Pancreas (tissue), 10 donors: ENCODE measurements around the gene RAB40C. TPM values are rescaled to one million over a fixed set of nuclear protein-coding genes. Genes with fewer than 3 reads are reported as not detected.
A peak's percentile ranks its signal among the peaks of the same experiment; 100 is the strongest.

Experiments
- ATAC-seq, 4 donors: fragments of 200-7000 bp; cut with Tn5 transposase; one replicate each; pipeline versions ENCODE4 v1.8.0 to v1.9.1; 2020; ENCODE audit warnings: mild to moderate bottlenecking in 4 of 4, moderate library complexity in 4 of 4
- DNase-seq, 6 donors: peaks; one replicate each; pipeline ENCODE4 v3.0.0-alpha.2; 2020
- FAIRE-seq: peaks from 2 replicates; lab custom pipeline; 2012; peaks lifted over from hg19 to GRCh38; lab: Jason Lieb, UNC
- H3K27ac ChIP-seq, 4 donors: fragments of 200-600 bp; sonication (generic); 1 replicate in 3 of 4; 2 replicates in 1 of 4; pipeline versions ENCODE4 v1.5.0 to v1.8.0; 2020
- H3K27me3 ChIP-seq, 4 donors: fragments of 200-600 bp; one replicate each; pipeline ENCODE4 v1.8.0; 2021
- H3K36me3 ChIP-seq, 3 donors: fragments of 200-600 bp; sonication (generic) in 1 of 3; one replicate each; pipeline versions ENCODE4 v1.5.0 to v1.8.0; 2020 to 2021
- H3K4me1 ChIP-seq, 3 donors: fragments of 200-600 bp; one replicate each; pipeline ENCODE4 v1.8.0; 2021
- H3K4me3 ChIP-seq, 4 donors: fragments of 200-600 bp; sonication (generic) in 2 of 4; one replicate each; pipeline versions ENCODE4 v1.5.0 to v1.8.0; 2020 to 2021
- H3K9me3 ChIP-seq, 4 donors: fragments of 200-600 bp; one replicate each; pipeline ENCODE4 v1.8.0; 2021
- WGBS, 2 donors: extraction: QIAGEN DNeasy Blood & Tissue Kit; methylation state at CpG; one replicate each; pipeline ENCODE4 v1.1.7; 2013; 5-methylcytosine and 5-hydroxymethylcytosine counted together
- intact Hi-C, 3 donors: fragments of 100-400 bp; cut with DNase I; formaldehyde crosslinking; loops; one replicate each; pipeline versions ENCODE4 v1.11.1 to v1.14.2; 2022
- polyA plus RNA-seq, 2 donors: library from polyadenylated mRNA; stranded (reverse); fragments of 200-250 nt; gene quantifications; one replicate each; pipeline ENCODE4 v1.2.3, GENCODE V29; 2013
- total RNA-seq, 6 donors: library from RNA; stranded (reverse); fragmentation: NEBNext Ultra II Directional in 4 of 6; extraction: Animal tissue kit (Norgen Biotek cat#: 25700) in 4 of 6; gene quantifications; one replicate each; pipeline versions ENCODE4 v1.2.1 to v1.2.4, GENCODE V29; 2021 to 2023
- TF ChIP-seq, protein P1 (sequence below), 4 donors: fragments of 200-600 bp; sonication (generic) in 3 of 4; IDR thresholded peaks; one replicate each; pipeline versions ENCODE4 v1.5.0 to v1.8.0; 2021; ENCODE audit warnings: antibody characterized with exemption in 4 of 4
- donor health status: healthy with polysubstance abuse.
- donor health status: DM: no; HTN: no; CAD: no; lungs with moderate emphysema.
- donor health status: DM: no; HTN: no; CAD: no.
- donor health status: control.
- donor health status: control.
- donor health status: Bipolar disorder and iron deficiency.
- donor health status: DM: yes; HTN: yes; CAD: no.
- donor health status: DM: no; HTN: no; CAD: no.
- donor health status: DM: no; HTN: no; CAD: no.
- donor health status: DM: yes; HTN: yes; CAD: no.

Gene RAB40C
- total and polyA plus RNA-seq, 8 donors, result 19.4 to 71.4 (median 33.8) TPM

DNA sequence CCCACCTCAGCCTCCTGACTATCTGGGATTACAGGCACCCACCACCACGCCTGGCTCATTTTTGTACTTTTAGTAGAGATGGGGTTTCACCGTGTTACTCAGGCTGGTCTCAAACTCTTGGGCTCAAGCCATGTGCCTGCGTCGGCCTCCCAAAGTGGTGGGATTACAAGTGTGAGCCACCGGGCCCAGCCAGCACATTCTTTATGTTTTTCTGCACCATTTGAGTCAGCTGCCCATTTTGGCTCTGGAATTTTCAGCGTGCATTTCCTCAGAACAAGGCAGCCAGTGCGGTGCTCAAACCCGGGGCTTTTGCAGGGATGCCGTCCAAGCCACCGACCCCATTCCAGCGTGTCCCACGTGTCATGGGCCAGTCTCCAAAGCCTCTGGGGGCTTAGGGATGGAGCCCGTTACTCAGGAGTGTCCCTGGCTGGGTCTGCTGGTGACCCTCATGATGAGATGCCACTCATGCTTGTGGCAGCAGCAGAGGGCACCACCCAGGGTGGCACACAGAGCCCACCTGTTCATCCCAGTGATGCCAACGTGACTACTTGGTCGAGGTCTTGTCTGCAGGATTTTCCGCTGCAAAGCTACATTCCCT lies 3.7 kb upstream of the RAB40C start:
- 42 to 52% methylated on average over 16 of the region's 16 CpGs for WGBS, 2 donors
- TF ChIP-seq, protein P1, sequence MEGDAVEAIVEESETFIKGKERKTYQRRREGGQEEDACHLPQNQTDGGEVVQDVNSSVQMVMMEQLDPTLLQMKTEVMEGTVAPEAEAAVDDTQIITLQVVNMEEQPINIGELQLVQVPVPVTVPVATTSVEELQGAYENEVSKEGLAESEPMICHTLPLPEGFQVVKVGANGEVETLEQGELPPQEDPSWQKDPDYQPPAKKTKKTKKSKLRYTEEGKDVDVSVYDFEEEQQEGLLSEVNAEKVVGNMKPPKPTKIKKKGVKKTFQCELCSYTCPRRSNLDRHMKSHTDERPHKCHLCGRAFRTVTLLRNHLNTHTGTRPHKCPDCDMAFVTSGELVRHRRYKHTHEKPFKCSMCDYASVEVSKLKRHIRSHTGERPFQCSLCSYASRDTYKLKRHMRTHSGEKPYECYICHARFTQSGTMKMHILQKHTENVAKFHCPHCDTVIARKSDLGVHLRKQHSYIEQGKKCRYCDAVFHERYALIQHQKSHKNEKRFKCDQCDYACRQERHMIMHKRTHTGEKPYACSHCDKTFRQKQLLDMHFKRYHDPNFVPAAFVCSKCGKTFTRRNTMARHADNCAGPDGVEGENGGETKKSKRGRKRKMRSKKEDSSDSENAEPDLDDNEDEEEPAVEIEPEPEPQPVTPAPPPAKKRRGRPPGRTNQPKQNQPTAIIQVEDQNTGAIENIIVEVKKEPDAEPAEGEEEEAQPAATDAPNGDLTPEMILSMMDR (IDR thresholded peaks at IDR 0.05), result no peak
- no peak overlapping the region for H3K27ac ChIP-seq
- FAIRE-seq (no peak), ATAC-seq (no peak), DNase-seq (peak in 3 of 6 donors; percentile 19 to 71 (median 45))
- peaks cover 15 to 22% (median 17%) of the 10 kb centered on the region in 3 donors for H3K4me1 ChIP-seq
- H3K27me3 ChIP-seq, result no peaks in the 10 kb centered on the region
- no peaks in the 10 kb centered on the region for H3K36me3 ChIP-seq
- H3K4me3 ChIP-seq, result no peak overlapping the region
- no peaks in the 10 kb centered on the region for H3K9me3 ChIP-seq
- intact Hi-C loops, result no loop called here

DNA sequence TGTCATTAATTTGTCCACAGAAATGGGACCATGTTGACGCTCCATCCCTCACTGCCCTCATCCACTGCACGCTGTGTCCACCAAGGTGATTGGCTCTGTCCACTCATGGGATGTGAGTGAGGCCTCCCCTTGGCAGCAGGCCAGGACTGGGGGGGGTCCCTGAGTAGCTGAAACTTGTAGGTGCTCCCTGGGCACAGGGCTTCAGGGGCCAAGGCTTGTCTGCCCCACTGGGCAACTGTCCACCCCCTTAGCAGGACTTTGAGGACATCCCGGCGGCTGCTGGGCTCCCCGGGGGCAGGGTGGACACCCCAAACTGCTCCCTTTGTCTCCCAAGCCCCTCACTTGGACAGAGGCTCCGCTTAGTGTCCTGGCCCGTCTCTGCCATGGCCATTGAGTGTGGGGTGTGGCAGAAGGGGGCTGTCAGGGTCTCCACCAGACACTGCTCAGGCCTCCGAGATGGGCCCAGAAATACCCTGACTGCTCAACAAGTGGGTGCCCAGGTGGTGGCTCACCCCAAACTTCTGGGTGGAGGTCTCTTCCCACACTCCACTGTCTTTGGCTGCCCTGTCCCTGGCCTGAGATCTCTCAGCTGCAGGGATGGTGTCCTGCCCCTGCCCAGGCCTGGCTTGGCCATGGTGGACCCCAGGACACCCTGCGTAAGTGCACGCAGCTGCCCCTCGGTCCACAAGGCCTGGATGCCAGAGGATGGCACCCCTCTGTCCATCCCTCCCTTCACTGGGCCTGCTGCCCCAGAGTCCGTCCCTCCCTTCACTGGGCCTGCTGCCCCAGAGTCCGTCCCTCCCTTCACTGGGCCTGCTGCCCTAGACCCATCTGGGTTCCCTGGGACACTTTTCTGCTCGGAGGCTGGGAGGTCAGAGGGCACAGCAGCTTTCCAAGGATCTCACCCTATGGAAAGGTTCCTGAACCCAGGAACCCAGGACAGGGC lies 2.9 kb upstream of the RAB40C start:
- Histone ChIP-seq H3K4me1 (peaks cover 20 to 25% (median 22%) of the 10 kb centered on the region in 3 donors), H3K36me3 (no peaks in the 10 kb centered on the region), H3K4me3 (peak overlapping the region in 1 of 4 donors; percentile 65), H3K27ac (peak overlapping the region in 1 of 4 donors; percentile 96), H3K27me3 (no peaks in the 10 kb centered on the region), H3K9me3 (no peaks in the 10 kb centered on the region)
- WGBS, 2 donors, result 58 to 69% methylated on average over 14 of the region's 14 CpGs
- intact Hi-C loops, result no loop called here
- no peak for ATAC-seq
- no peak for FAIRE-seq
- TF ChIP-seq, protein P1 (IDR thresholded peaks at IDR 0.05), result no peak
- peak in 5 of 6 donors; percentile 46 to 88 (median 61) for DNase-seq

DNA sequence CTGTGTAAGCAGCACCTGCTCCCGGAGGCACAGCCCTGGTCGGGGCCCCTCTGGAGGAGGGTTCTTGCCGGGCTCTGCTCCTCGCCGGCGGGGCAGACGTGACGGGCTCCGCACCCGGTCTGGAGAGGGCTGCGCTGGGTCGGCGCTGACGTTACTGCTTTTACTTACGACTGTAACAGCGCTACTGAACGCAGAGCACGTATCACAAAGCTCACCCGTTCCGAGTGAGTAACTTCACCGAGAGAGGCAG lies 1.3 kb upstream of the RAB40C start:
- no peak for ATAC-seq
- Histone ChIP-seq H3K4me3 (peak overlapping the region; percentile 65 to 86 (median 77)), H3K9me3 (no peaks in the 10 kb centered on the region), H3K27me3 (no peaks in the 10 kb centered on the region), H3K4me1 (peaks cover 30 to 38% (median 37%) of the 10 kb centered on the region in 3 donors), H3K27ac (peak overlapping the region; percentile 96 to 98 (median 96)), H3K36me3 (no peaks in the 10 kb centered on the region)
- no peak for FAIRE-seq
- peak in 5 of 6 donors; percentile 50 to 90 (median 63) for DNase-seq
- intact Hi-C loops, result no loop called here
- TF ChIP-seq, protein P1 (IDR thresholded peaks at IDR 0.05), result no peak
- WGBS, 2 donors, result 0% methylated on average over 21 of the region's 21 CpGs

DNA sequence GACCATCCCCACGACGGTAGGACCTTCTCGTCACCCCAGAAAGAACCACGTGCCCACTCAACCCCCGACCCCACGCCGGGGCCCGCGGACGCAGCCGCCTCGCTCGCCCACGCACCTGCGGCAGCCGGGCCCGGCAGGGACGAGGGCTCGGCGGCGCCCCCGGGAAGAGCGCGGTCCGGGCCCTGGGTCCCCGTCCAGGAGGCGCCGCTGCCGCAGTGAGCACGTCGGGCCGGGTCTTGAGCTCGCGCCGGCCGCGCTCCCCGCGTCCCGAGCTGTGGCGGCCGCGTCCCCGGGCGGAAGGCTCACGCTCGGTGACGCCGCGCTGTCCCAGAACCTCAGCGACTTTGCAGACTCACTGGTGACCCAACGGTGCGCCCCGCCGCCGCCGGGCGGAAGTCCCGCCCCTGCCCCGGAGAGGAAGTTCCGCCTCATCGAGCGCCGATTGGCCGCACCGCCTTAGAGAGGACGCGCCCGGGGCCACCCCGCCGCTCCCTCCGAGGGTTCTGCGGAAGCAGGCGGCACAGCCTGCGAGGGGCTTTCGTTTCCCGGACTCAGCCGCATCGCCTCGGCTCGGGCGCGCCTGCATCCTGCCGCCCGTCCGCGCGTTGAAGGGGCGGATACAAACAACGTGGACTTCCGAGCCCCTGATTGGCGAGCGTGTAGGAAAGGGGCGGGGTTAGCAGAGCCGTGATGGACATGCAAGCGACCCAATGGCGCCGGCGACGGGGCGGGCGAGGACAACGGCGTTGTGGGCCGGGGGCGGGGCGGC lies 793 bp upstream of the RAB40C start:
- DNase-seq, result peak; percentile 95 to 99 (median 98)
- peak; percentile 71 to 88 (median 78) for ATAC-seq
- FAIRE-seq, result no peak

More for the DNA sequence above, 793 bp upstream of the RAB40C start:
- H3K4me1 ChIP-seq, result peaks cover 32 to 43% (median 42%) of the 10 kb centered on the region in 3 donors
- no peaks in the 10 kb centered on the region for H3K9me3 ChIP-seq
- intact Hi-C loops, result no loop called here
- peak overlapping the region; percentile 96 to 98 (median 96) for H3K27ac ChIP-seq
- H3K36me3 ChIP-seq, result no peaks in the 10 kb centered on the region
- TF ChIP-seq, protein P1 (IDR thresholded peaks at IDR 0.05), result no peak
- 0 to 1% methylated on average over 78 to 107 of the region's 107 CpGs for WGBS, 2 donors
- H3K27me3 ChIP-seq, result no peaks in the 10 kb centered on the region
- H3K4me3 ChIP-seq, result peak overlapping the region; percentile 65 to 86 (median 77)
